ENCODE data around the gene TLK2.
A peak's percentile ranks its signal among the peaks of the same experiment; 100 is the strongest.
"Not testable (repeated sequence)": the region's sequence is repeated elsewhere in the genome, so short reads cannot be mapped to it uniquely, and the experiment has no call there.

Gene TLK2

DNA sequence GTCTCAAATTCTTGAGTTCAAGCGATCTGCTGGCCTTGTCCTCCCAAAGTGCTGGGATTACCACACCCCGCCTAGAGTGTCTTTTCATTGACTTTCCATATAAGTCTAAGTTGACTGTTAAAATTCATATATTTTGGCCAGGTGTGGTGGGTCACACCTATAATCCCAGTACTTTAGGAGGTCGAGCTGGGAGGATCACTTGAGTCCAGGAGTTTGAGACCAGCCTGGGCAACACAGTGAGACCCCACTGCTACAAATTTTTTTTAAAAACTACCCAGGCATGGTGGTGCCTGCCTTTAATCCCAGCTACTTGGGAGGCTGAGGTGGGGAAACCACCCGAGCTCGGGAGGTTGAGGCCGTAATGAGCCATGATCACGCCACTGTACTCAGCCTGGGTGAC lies 127.0 kb downstream of the TLK2 start:
- no peak for DNase-seq

DNA sequence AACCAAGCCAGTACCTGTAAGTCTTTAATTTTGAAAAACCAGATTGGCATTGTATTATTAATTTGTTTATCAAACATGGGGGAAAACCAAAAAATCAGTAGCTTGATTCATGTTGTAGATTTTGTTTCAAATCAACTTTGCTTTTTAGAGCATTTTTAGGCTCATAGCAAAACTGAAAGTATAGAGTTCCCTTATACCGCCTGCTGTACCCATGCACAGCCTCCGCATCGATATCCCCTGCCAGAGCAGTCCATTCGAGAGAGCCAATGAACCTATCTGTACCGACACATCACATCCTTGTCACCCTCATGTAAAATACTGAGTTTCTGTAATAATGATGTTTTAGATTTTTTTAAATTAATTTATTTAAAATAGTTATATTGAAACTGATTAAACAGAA lies 132.7 kb downstream of the TLK2 start:
- DNase-seq, result no peak

DNA sequence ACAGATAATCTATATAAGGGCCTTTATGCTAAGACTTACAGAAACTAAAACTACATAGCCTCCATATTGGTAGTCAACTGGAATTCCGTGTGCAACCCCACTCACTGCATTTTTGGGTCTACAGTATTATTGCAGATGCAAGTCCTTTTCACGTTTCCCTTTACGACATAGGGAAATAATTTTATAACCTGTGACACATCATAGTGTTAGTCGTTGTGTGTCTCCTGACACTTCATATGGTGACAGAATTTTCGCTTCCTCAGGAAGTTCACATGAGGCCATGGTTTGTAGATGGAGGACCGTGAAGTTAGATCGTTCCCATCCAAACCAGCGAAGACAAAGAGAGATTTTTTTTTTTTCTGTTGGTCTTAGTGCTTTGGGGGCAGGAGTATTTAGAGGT lies 133.1 kb downstream of the TLK2 start:
- DNase-seq, result no peak

DNA sequence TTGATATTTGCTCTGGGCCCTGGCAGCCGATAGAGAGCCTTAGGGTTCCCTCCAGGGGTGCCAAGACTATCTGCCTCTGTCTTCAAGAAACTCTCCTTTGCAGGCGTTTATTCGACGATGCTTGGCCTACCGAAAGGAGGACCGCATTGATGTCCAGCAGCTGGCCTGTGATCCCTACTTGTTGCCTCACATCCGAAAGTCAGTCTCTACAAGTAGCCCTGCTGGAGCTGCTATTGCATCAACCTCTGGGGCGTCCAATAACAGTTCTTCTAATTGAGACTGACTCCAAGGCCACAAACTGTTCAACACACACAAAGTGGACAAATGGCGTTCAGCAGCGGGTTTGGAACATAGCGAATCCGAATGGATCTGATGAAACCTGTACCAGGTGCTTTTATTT lies 133.7 kb downstream of the TLK2 start:
- DNase-seq, result not testable (repeated sequence)

DNA sequence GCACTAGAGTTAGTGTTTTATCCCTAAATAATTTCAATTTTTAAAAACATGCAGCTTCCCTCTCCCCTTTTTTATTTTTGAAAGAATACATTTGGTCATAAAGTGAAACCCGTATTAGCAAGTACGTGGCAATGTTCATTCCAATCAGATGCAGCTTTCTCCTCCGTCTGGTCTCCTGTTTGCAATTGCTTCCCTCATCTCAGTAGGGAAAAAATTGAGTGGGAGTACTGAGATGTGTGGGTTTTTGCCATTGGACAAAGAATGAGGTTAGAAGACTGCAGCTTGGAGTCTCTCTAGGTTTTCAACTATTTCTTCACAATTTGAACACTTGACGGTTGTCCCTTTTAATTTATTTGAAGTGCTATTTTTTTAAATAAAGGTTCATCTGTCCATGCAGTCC lies 134.5 kb downstream of the TLK2 start:
- DNase-seq, result not testable (repeated sequence)

DNA sequence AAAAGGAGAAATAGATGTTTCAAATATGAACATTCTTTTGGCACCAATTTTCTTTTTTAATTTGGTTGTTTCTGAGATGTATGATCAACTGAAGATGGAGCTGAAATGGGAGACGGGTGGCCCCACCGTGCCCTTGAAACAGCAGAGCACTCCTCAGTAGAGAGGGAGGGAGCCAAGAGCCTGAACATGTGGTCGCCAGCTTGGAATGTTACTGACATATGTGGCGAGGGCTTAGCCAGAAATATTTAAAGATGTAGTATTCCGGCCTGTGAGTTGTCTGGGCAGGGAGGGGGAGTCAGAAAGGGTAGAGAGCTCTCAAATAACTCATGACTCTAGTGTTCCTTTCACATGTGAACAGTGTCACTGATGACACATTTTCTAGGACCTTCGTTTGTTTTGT lies 135.5 kb downstream of the TLK2 start:
- peak; percentile 67 for DNase-seq

DNA sequence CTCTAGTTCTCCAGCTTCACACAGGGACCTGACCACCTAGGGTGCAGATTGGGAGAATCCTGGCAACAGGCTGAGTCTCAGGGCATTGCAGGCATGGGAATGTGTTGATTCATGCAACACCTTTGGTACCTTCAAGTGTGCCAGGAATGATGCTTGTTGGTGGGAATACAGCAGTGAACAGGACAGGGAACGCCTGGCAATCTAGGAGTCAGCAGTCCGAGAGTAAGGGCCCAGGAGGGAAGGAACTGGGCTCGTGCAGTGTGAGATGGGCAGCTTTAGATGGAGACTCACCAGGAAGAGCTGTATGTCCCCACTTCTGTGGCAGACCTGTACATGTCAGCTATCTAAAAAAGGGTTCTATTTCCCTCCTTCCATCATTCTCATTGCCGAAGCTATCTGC lies 136.9 kb downstream of the TLK2 start:
- no peak for DNase-seq

DNA sequence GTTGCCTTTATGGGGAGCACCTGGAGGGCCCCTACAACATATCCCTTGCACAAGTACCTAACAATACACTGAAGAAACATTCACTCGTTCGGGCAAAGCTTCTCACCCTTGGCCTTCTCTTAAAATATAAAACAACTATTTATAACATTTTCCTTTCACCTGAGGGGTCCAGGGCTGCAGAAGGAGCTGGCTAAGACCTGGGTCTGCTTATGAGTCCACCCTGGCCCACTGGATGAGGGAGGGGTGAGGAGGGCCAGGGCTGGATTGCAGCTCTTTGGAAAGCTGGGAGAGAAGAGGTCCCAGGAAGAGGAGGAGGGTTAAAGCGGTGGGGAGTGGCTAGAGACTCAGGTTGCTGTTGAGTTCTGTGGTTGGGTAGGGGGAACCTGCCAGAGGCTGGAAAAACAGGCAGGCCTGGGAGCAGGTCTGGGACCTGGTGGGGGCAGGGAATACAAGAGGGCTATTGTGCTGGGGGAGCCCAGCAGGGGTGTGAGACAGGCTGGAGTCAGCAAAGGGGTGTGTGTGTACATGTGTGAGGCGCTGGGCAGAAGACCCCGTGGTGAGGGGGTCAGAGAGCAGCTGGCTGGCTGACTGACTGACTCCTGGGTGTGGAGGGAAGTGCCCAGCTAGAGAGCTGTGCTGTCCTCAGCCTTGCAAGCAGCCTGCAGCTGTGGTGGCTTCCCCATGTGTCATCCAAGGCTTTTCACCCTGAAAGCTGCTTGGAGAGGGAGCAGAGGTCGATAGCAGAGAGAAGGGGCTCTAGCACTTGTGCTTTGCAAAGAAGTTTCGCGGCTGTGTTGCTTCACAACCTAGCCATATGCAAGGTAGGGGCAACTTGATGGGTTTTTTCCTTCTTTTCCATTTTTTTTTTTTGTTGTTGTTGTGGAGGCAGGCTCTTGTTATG lies 138.6 kb downstream of the TLK2 start:
- peak; percentile 59 for DNase-seq

DNA sequence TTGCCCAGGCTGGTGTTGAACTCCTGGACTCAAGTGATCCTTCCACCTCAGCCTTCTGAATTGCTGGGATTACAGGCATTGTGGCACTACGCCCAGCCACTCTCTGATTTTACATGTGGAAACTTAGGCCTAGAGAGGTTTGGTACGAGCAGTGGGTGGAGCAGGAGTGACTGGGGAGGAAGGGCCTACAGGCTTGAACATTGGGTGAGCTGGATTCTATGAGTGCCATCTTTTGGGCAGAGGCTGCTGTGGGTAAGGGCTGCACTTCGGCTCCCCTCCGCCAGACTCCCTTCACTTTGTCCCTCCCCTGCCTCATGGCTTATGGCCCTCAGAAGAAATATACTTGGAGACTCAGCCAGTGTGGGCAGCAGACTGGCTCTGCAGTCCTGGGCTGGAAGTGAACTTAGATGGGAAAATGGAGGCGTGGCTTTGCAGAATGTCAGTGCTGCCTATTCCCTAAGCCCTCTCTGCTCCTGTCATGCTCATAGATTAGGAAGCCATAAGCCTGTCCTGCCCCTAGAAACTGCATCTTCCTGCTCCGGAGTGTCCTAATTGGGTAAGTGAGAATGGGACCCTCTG lies 139.4 kb downstream of the TLK2 start:
- DNase-seq, result no peak

DNA sequence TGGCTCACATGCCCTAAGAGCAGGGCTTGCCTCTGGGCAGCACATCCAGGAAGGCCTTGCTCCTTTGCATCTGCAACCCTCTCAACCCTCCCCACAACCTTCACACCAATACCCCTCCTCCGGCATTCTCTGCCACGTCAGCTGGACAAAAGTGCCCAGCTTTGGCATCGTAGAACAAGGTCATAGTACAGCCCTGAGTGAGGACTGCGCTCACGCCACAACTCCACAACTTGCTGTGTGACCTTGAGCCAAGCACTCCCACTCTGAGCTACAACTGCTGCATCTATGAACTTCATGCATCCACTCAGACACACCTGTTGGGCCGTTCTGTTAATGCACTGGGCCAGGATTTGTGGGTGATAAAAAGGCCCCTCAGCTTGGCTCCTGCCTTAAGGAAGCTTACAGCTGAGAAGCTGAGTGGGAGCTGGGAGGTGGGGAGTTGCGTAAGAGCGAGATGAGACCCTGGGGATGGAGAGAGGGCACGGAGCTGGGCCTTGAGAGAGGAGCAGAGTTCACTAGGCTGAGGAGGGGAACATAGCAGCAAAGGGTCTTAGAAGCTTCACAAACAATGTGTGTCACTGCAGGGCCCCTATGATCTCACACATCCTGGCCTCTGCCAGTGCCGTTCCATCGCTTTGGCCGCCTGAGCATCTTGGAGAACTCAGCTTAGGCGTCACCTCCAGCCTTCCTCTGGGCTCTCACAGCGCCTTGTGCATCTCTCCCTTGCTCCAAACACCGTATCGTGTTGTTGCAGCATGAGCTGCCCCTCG lies 140.2 kb downstream of the TLK2 start:
- no peak for DNase-seq

DNA sequence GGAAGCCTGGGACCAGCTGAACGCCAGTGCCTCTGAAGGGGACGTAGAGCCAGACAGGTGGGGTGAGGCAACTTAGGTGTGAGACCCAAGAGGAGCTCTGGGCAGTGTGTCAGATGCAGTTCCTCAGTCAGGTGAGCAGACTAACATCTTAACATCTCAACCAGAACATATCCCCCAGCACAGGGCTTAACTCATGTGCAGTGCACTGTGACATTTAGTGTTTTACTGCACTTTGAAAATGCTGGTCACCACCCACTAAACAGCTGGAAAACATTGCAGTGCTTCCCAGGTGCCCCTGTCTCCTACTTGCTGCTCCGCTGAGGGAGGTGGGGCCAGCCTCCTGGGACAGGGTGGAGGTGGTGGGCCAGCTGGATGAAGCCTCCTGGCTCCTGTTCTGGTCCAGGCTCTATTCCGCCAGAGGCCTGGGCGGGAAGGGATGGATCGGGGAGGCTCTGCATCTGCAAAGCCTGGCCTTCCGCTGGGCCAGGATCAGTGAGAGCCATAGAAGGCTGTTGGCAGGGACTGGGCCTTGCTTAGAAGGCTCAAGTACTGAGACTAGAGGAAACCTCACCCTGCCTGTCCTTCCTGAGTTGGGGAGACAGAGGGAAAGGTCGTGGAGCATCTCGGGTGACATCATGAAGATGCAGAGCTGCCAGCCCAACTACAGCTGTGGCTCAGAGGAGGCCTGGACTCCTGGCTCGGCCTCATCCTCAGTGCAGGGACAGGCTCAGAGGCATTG lies 141.0 kb downstream of the TLK2 start:
- no peak for DNase-seq

DNA sequence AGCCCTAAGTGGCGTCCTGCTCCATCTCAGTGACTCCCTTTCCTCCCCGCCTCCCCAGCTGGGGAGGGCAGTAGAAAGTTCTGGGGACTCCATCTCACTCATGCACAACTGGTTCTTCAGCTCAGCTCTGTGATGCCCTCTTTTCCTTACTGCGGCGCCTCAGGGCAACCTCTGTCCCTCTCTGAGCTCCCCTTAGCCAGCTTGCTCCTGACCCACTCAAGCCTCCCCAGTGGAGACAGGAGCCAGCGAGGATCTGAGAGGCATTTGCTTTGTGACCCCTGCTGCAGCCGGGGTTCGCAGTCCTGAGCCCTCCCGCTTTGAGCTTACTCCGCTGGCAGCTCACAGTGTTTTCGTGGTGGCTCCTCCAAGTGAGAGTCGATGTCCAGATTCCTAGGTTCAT lies 142.6 kb downstream of the TLK2 start:
- no peak for DNase-seq

DNA sequence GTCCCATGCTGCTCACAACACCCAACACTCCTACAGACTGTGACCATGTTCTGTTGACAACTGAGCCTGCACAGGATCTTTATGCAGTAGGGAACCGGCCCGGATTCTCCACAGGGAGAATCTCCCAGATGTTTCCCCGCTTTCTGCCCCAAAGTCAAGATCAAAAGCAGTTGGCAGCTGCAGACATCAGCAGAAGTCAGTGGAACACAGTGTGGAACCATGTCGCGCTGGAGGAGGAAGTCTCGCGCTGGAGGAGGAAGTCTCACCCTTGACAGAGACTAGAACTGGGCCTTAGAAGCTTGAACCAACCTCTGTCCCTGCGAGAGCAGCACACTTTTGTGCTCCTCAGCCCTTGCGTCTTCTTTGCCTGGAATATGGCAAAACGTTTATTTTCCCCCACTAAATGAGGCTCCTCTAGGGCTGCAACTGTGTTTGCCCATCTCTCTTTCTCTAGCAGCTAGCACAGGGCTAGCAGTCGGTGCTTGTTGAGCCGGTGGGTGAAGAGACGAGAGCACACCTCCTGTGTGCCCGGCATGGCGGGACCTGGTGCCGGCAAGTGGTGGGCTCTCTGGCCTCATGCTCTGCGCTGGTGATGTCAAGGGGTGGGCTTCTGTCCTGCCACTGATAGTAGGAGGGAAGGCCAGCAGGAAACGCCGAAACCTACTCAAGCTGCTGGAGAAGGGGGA lies 146.7 kb downstream of the TLK2 start:
- DNase-seq, result no peak

DNA sequence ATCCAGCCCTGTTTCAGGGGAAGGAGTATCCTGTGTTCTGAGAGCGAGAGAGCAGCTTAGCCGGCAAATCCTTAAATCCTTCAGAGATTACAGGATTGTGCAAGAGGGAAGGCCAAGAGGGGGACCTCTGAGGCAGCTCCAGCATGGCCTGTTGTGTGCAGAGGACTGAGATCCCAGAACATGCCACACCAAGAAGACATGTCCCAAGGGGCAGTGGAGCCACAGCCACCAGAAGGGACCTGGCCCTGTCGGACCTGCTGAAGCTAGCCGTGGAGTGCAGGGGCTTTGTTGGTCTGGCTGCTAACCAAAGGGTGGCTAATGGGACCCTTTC lies 147.2 kb downstream of the TLK2 start:
- peak; percentile 68 for DNase-seq

DNA sequence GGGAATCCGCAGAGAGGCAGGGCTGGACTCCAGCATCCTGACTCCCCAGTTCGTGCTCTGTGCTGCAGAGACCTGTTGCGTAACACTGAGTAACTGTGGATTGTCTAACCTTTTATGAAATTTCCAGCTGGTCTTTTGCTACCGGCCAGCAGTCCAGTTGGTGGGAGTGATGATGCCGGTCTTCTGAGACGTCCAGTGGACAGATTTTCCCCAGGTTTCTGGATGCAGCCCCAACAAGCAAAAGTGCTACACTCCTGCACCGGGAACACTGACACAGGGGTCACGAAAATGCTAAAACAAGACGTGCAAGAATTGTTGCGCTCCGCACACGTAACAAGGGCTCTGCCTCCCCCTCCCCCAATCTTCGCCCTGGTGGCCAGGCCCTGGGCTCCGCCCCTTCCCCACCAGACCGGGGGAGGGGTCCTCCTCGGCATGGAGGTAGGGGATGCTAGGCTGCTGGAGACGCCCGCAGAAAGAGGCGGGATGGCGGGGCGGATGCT lies 148.1 kb downstream of the TLK2 start:
- peak; percentile 88 for DNase-seq

DNA sequence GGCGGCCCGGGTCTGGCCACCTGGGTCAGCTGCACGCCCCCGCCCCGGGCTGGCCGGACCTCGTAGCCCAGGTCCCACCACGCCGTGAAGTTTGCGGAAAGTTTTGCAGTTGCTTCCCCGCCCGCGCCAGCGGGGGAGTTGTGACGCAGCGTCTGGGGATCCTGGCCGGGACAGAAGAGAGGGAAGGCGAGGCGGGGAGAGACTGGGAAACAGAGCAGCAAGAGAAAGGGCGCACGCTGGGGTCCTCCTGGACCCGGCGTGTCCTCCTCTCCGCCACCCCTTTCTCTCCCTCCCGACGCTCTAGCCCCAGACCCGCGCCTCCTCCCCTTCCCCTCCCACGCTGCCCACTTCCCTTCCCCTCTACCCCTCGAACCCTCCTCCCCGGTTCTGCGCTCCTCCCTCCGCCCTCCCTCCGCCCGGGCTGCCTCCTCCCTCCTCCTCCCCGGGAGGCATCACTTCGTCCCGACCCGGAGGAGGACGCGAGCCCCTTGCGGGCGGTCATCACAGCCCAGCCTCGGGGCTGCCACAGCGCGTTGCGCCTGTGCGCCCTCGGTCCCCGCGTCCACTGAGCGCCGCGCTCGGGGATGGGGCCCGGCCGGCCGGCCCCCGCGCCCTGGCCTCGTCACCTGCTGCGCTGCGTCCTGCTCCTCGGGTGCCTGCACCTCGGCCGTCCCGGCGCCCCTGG lies 148.7 kb downstream of the TLK2 start, which contains the start of gene MRC2:
Gene MRC2 (plus strand): TSS at position 452 of the 685 bp plus-strand sequence. CDS start 133 bp downstream, at position 585.
- peak; percentile 88 for DNase-seq

DNA sequence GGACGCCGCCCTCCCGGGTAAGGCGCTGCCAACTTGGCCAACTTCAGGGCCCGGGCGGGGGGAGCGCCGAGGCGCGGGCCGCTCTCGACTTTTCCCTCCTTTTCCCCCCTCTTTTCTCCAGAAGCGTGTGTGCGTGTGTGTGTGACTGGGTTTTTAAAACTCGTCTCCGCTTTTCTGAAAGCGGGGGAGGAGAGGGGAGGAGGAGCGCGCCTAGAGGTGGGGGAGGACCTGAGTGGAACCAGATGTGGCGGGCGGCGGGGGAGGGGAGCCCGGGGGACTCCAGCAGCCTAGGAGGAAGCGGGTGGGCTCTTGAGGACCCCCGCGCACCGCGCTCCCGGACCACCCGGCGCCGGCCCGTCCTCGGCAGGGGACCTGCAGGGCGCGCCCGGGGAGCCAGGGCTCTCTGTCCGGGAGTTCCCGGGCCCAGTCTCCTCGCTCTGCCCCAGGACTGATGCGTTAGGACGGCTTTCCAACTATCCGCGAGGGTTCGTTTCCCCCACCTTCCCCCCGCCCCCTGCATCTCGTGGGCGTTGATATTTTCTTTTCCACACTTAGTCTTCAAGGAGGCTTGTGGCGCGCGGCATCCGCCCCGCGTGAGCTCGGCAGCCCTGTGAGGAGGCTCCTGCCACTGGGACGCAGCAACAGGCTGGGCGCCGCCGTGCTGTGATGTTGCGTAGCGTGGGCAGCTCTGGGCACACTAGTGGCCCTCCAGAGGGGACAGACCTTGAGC lies 149.4 kb downstream of the TLK2 start:
- DNase-seq, result peak; percentile 83

DNA sequence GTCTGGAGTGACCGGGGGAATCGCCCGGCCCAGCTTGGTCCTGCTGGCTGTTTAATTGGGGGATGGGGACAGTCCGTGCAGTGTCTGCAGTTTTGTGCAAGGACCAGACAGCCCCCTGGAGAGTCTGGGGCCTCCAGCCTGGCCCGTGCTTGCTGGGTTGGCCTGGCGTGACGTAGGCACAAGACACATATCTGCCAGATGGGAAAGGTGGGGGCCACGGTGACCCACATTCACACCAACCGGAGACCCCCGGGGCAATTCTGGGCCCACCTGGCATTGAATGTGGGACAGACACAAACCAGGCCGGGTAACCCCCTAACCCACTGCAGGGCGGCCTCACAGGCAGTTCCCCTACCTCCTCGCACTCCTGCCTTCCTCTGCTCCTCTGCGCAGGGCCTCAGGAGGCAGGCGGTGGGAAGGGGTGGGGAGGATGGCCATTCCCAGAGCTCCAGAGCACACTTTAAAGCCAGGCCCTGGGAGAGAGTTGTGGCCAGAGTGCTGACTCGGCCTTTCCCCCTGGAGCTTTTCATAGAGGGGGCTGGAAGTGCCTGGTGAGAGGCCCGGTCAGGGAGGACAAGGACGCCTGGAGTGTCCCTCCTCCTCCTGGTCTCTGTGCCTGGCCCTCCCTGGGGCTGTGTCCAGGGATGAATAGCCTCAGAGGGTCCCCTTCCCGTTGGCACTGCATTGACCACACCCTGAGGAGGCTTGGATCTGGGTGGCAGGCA lies 150.4 kb downstream of the TLK2 start:
- DNase-seq, result peak; percentile 72

DNA sequence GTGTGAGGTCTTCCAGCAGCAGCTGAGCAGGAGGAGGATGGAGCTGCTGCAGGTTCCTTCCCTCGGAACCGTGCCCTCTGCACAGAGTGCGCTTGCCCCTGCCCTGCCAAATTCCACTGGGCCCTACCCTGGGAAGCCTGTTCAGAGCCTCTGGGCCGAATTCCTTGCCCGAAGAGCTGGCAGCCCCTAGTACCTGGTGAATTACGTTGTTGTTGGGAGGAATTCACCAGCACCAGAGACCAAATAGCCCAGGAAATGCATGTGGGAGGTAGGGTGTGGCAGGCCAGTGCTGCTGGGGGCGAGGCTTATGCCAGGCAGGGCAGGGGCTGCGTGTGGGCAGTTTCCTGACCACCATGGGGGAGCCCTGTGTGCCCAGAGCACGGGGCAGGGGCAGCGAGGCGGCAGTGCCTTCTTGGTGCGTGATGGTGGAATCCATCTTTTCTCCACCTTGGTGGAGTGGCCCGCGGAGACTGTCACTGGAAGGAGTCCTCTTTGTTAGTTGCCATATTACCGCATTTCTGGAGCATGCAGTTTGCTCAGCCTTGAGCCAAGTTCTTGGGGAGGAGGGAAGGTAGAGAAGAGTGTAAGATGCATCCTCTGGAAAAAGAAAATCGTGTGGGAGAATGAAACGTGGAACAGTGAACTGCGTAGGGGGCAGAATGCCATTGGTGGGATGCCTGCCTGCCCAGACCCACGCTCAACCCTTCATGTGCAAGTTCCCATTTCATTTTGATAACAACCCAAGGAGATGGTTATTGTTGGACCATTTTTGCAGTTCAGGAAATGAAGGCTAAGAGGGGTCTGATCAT lies 151.1 kb downstream of the TLK2 start:
- DNase-seq, result no peak

All from eye (tissue), 1 donor.